Left renal cortex interstitium (tissue), 4 donors: Measurements from ENCODE around the gene GDPD4. TPM values are rescaled to one million over a fixed set of nuclear protein-coding genes. Genes with fewer than 3 reads are reported as not detected.
A peak's percentile ranks its signal among the peaks of the same experiment; 100 is the strongest.

Experiments
- DNase-seq, 4 donors: peaks; one replicate each; pipeline ENCODE4 v3.0.0-alpha.2; 2013; ENCODE audit warnings: low read depth in 4 of 4, low spot score in 2 of 4, missing footprints in 1 of 4
- polyA plus RNA-seq, 4 donors: library from polyadenylated mRNA; unstranded; fragments of 120-200 nt; gene quantifications; one replicate each; pipeline ENCODE4 v1.2.1, GENCODE V29; 2013; ENCODE audit not compliant: insufficient read length in 4 of 4

The GDPD4 gene
- polyA plus RNA-seq, 4 donors = 0.13 to 0.46 TPM; not detected in 2

- DNase-seq = no peak
Measured at GRCh38 chr11:77193911-77194830, 107.3 kb downstream of the GDPD4 start.

GRCh38 chr11:77193167-77193566 lies 108.3 kb downstream of the GDPD4 start:
- no peak for DNase-seq

DNA sequence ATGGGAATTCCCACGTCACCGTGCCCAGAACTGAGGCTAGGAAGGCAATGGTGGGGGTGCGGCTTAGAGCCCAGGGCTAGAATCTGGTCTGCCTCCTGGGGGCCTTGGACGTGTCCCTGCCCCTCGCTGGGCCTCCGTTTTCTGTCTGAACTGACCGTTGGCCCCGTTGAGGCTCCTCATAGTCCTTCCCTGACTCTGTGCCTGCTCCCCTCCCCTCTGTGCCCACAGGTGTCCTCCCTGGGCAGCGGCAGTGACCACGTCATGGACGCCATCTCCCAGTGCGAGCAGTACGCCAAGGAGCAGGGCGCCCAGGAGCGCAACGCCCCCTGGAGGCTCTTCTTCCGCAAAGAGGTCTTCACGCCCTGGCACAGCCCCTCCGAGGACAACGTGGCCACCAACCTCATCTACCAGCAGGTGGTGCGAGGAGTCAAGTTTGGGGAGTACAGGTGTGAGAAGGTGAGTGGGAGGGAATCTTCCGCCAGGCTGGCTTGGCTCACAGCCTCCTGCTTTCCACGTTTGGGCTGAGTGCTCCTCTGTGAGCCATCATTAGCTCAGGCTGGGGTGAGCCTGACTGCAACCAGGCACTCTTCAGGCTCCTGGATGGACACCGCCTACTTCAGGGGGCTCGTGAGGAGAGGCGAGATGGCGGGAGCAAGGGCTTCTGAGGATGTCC lies 109.5 kb downstream of the GDPD4 start:
- DNase-seq = peak; percentile 43 to 78 (median 72)

DNA sequence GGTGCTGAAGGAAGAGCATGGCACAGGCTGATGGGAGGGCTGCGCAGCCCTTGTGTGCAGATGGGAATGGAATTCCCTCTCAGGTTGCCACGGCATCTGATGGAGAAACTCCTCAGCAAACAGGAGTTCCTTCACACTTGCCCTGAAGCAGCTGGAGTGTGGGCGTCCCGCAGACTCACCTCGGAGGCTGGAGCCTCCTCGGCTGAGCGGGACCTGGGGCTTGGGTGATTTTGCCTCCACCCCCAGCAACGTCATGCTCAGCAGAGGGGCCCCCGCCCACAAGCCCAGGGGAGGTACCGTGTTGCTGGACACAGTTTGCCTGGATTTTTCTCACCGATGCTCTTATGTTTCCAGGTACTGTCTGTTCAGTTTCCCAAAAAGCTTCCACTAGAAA lies 110.1 kb downstream of the GDPD4 start:
- DNase-seq = no peak

DNA sequence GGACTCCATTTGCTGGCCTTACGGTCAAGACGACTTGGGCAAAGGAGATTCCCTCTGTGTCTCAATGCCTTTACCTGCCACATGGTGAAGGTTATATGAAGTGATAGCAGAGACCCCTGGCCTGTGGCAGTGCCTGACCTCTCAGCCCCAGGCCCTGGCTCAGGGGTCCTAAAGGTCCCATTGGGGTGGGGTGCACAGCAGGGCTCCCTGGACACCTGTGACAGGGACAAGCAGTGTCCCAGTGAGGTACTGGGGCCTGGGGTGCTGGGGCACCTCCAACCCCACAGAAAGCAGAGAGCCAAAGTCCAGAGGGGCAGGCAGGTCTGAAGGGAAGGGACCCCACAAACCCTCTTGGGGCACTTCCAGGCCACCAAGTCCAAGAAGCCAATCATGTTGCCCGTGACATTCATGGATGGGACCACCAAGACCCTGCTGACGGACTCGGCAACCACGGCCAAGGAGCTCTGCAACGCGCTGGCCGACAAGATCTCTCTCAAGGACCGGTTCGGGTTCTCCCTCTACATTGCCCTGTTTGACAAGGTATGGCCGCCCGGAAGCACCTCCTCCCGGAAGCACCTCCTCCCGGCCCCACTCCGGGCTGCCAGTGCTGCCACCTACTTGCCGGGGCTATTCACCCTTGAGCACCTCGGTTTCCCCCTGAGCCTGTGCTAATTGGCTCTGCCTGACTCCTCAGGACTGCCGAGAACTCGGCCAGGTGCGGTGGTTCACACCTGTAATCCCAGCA lies 111.0 kb downstream of the GDPD4 start:
- no peak for DNase-seq

GRCh38 chr11:77189588-77190210 lies 111.8 kb downstream of the GDPD4 start:
- DNase-seq = no peak

GRCh38 chr11:77188633-77189491 lies 112.6 kb downstream of the GDPD4 start:
- no peak for DNase-seq

DNA sequence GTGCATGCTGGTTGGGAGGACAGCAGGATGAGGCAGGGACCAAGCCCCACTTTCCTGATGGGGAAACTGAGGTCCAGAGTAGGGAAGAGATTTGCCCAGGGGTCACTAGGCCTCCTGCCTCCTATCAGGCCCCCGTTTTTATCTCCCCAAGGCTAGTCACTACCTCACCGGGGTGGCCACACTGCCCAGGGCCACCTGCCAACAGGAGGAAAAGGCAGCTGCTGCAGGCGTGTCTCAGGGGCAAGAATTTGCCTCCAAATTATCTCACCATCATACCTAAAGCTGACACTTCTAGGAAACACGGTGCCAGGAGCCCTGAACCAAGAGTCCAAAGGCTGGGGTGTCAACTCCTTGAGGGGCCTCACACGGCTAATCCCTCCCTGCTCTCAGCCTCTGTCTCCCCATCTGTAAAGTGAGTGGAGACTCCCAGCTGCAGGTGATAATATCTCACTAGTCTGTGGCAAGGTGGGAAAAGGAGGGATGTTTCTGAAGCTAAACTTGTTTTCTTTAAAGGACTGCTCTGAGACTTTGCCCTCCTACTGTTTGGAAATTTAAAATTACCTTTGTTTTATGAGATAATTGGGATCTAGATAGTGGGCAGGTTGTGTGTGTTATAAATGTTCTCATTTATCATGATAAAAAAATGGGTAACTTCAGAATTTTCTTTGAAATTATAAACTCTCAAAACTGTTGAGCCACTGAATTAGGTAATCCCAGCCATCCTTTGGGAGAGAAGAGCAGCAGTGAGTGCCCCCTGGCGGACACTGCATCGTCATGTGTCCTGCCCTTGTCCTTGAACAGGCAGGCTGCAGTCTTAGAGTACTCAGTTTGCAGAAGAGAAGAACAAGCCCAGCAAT lies 113.5 kb downstream of the GDPD4 start:
- DNase-seq = peak; percentile 41 to 73 (median 56)

- DNase-seq = no peak
Measured at GRCh38 chr11:77187111-77187750, 114.3 kb downstream of the GDPD4 start.

- DNase-seq = no peak
Measured at GRCh38 chr11:77186302-77186701, 115.2 kb downstream of the GDPD4 start.

DNA sequence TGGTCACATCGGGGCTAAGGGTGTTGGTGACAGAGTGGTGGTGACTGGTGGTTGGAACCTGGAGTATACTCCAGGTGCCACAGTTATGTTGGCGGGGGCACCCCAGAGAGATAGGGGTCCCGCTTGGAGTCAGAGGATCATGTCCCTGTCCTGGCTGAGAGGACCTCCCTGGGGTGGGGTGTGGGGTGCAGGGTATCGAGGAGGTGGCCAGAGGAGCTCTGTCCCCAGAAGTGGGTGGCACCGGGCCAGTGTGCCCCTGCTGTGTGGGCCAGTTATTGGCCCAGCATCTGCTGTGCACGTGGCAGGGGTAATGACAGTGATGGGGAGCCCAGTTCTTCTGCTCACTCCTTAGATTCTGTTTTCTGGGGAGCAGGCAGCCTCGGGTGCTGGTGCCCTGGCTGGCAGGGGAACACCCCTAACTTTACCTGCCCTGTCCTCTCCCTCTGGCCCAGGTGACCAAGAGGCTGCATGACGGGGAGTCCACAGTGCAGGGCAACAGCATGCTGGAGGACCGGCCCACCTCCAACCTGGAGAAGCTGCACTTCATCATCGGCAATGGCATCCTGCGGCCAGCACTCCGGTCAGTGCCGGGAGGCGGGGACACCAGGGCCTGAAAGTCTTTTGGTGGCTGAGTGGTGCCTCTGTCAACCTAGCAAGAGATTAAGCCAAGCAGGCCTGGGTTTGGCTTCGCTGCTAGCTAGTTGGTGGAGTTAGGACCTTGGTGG lies 117.2 kb downstream of the GDPD4 start:
- no peak for DNase-seq

GRCh38 chr11:77183431-77183984 lies 118.0 kb downstream of the GDPD4 start:
- no peak for DNase-seq

GRCh38 chr11:77182542-77183430 lies 118.7 kb downstream of the GDPD4 start:
- DNase-seq = no peak

- no peak for DNase-seq
Measured at GRCh38 chr11:77181799-77182541, 119.5 kb downstream of the GDPD4 start.

GRCh38 chr11:77181226-77181625 lies 120.3 kb downstream of the GDPD4 start:
- DNase-seq = no peak

- no peak for DNase-seq
Measured at GRCh38 chr11:77180346-77180745, 121.1 kb downstream of the GDPD4 start.
